ENCODE measurements around the gene CDK4.

The CDK4 gene

GRCh38 chr12:57750561-57751431 is 1.3 kb downstream of the CDK4 start:
- no peak overlapping the region for H2AFZ ChIP-seq
- peak overlapping the region; percentile 88 for H3K4me2 ChIP-seq (ENCODE audit: low read length)
- H3K4me3 ChIP-seq (ENCODE audit: low read depth, low read length) = peak overlapping the region; percentile 94
- peak overlapping the region; percentile 88 for H3K27ac ChIP-seq
- H3K4me1 ChIP-seq = peaks cover 9% of the 10 kb centered on the region
- TF ChIP-seq, protein P1, sequence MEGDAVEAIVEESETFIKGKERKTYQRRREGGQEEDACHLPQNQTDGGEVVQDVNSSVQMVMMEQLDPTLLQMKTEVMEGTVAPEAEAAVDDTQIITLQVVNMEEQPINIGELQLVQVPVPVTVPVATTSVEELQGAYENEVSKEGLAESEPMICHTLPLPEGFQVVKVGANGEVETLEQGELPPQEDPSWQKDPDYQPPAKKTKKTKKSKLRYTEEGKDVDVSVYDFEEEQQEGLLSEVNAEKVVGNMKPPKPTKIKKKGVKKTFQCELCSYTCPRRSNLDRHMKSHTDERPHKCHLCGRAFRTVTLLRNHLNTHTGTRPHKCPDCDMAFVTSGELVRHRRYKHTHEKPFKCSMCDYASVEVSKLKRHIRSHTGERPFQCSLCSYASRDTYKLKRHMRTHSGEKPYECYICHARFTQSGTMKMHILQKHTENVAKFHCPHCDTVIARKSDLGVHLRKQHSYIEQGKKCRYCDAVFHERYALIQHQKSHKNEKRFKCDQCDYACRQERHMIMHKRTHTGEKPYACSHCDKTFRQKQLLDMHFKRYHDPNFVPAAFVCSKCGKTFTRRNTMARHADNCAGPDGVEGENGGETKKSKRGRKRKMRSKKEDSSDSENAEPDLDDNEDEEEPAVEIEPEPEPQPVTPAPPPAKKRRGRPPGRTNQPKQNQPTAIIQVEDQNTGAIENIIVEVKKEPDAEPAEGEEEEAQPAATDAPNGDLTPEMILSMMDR (IDR thresholded peaks at IDR 0.05) = no peak
- no peak overlapping the region for H3K9ac ChIP-seq
- H3K79me2 ChIP-seq = no peaks in the 10 kb centered on the region
- H3K27me3 ChIP-seq (ENCODE audit: control insufficient read depth, insufficient read depth, low read length) = no peaks in the 10 kb centered on the region
- no peaks in the 10 kb centered on the region for H3K36me3 ChIP-seq (ENCODE audit: control insufficient read depth, insufficient read depth, low read length)
- H3K9me3 ChIP-seq (ENCODE audit: control insufficient read depth, low read length) = no peaks in the 10 kb centered on the region

DNA sequence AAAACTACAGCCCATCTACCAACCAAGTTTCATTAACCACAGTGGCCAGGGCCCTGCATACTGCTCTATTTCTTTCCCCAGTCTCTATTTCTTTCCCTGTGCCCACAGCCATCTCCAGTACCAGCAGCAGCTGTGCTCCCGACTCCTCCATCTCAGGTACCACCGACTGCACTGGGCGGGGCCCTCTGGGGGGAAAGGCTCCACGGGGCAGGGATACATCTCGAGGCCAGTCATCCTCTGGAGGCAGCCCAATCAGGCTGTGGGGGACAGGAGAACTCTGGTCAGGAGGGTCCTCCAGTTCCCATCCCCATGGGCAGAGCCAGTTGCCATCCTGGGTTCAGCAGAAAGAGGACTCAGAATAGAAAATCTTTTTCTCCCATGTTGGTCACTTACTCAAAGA is 3.0 kb downstream of the CDK4 start:
- Histone ChIP-seq H3K9ac (no peak overlapping the region), H3K27me3 (ENCODE audit: control insufficient read depth, insufficient read depth, low read length) (no peaks in the 10 kb centered on the region), H3K9me3 (ENCODE audit: control insufficient read depth, low read length) (no peaks in the 10 kb centered on the region), H3K79me2 (no peaks in the 10 kb centered on the region), H2AFZ (no peak overlapping the region), H3K4me1 (peaks cover 15% of the 10 kb centered on the region), H3K4me2 (ENCODE audit: low read length) (no peak overlapping the region), H3K4me3 (ENCODE audit: low read depth, low read length) (no peak overlapping the region), H3K27ac (no peak overlapping the region), H3K36me3 (ENCODE audit: control insufficient read depth, insufficient read depth, low read length) (no peaks in the 10 kb centered on the region)
- TF ChIP-seq, protein P1 (IDR thresholded peaks at IDR 0.05) = no peak

GRCh38 chr12:57746025-57746424 is 6.1 kb downstream of the CDK4 start:
- no peaks in the 10 kb centered on the region for H3K79me2 ChIP-seq
- H3K4me1 ChIP-seq = peaks cover 9% of the 10 kb centered on the region
- H3K9me3 ChIP-seq (ENCODE audit: control insufficient read depth, low read length) = no peaks in the 10 kb centered on the region
- H3K9ac ChIP-seq = no peak overlapping the region
- H3K4me2 ChIP-seq (ENCODE audit: low read length) = peak overlapping the region; percentile 94
- H3K27ac ChIP-seq = no peak overlapping the region
- H2AFZ ChIP-seq = no peak overlapping the region
- H3K36me3 ChIP-seq (ENCODE audit: control insufficient read depth, insufficient read depth, low read length) = no peaks in the 10 kb centered on the region
- TF ChIP-seq, protein P1 (IDR thresholded peaks at IDR 0.05) = no peak
- peak overlapping the region; percentile 97 for H3K4me3 ChIP-seq (ENCODE audit: low read depth, low read length)
- no peaks in the 10 kb centered on the region for H3K27me3 ChIP-seq (ENCODE audit: control insufficient read depth, insufficient read depth, low read length)

DNA sequence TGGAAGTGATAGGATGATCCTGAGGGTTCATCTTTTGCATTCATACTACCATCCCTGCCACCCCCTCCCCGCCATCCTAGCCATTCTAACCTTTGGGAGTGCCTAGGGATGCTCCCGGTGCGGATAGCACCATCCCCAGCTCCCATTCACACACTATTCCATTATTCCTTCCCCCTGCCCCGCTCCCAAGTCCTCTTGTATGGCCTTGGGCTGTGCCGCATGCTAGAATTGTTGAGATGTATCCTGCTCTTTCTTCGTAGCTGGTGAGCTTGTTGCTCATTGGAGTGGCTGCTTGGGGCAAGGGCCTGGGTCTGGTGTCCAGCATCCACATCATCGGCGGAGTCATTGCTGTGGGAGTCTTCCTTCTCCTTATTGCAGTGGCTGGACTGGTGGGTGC is 6.6 kb downstream of the CDK4 start:
- Histone ChIP-seq H3K4me1 (peaks cover 9% of the 10 kb centered on the region), H2AFZ (peak overlapping the region; percentile 86), H3K9ac (no peak overlapping the region), H3K4me3 (ENCODE audit: low read depth, low read length) (peak overlapping the region; percentile 97), H3K9me3 (ENCODE audit: control insufficient read depth, low read length) (no peaks in the 10 kb centered on the region), H3K27me3 (ENCODE audit: control insufficient read depth, insufficient read depth, low read length) (no peaks in the 10 kb centered on the region), H3K4me2 (ENCODE audit: low read length) (peak overlapping the region; percentile 94), H3K27ac (peak overlapping the region; percentile 96), H3K79me2 (no peaks in the 10 kb centered on the region), H3K36me3 (ENCODE audit: control insufficient read depth, insufficient read depth, low read length) (no peaks in the 10 kb centered on the region)
- TF ChIP-seq, protein P1 (IDR thresholded peaks at IDR 0.05) = no peak
